ENCODE measurements around the gene NDST1. TPM values are rescaled to one million over a fixed set of nuclear protein-coding genes. Genes with fewer than 3 reads are reported as not detected.

NDST1 gene
- total RNA-seq, 2 experiments from 2014 or later: 1.1 to 1.6 TPM

GRCh38 chr5:150596313-150596712 lies 88.4 kb downstream of the NDST1 start:
- ChIA-PET POLR2A (no interaction called here), CTCF (no interaction called here)
- H3K36me3 Mint-ChIP-seq (ENCODE audit: low read depth): no peaks in the 10 kb centered on the region
- DNase-seq (no peak), ATAC-seq (ENCODE audit: poor library complexity) (no peak)
- no peaks in the 10 kb centered on the region for H3K4me1 Mint-ChIP-seq (ENCODE audit: low read depth)
- no peak for TF ChIP-seq CTCF (IDR thresholded peaks at IDR 0.05)
- intact Hi-C loops (cut with DNase I, micrococcal nuclease): no loop called here
- H3K4me3 Mint-ChIP-seq: no peak overlapping the region
- Histone ChIP-seq H3K27ac (ENCODE audit: low read depth in 1 of 2, low read length in 2 of 2) (no peak overlapping the region), H3K27me3 (ENCODE audit: control insufficient read depth in 1 of 2, insufficient read depth in 2 of 2, low read length in 2 of 2) (no peaks in the 10 kb centered on the region), H3K4me1 (ENCODE audit: insufficient read depth, low read length) (no peaks in the 10 kb centered on the region), H3K9me3 (ENCODE audit: control insufficient read depth in 1 of 2, insufficient read depth in 1 of 2, low read length in 2 of 2) (no peaks in the 10 kb centered on the region), H3K36me3 (ENCODE audit: insufficient read depth, low read length) (no peaks in the 10 kb centered on the region), H3K4me3 (ENCODE audit: low read length) (no peak overlapping the region)
- no peaks in the 10 kb centered on the region for H3K9me3 Mint-ChIP-seq
- no peak overlapping the region for H3K27ac Mint-ChIP-seq
- no peaks in the 10 kb centered on the region for H3K27me3 Mint-ChIP-seq

- no peak overlapping the region for H3K27ac ChIP-seq (ENCODE audit: low read depth in 1 of 2, low read length in 2 of 2)
- Mint-ChIP-seq H3K9me3 (no peaks in the 10 kb centered on the region), H3K27ac (no peak overlapping the region), H3K4me1 (ENCODE audit: low read depth) (no peaks in the 10 kb centered on the region), H3K36me3 (ENCODE audit: low read depth) (no peaks in the 10 kb centered on the region), H3K4me3 (no peak overlapping the region), H3K27me3 (no peaks in the 10 kb centered on the region)
- DNase-seq (no peak), ATAC-seq (ENCODE audit: poor library complexity) (no peak)
- no peaks in the 10 kb centered on the region for H3K4me1 ChIP-seq (ENCODE audit: insufficient read depth, low read length)
- no peak overlapping the region for H3K4me3 ChIP-seq (ENCODE audit: low read length)
- ChIA-PET CTCF (no interaction called here), POLR2A (no interaction called here)
- no peaks in the 10 kb centered on the region for H3K27me3 ChIP-seq (ENCODE audit: control insufficient read depth in 1 of 2, insufficient read depth in 2 of 2, low read length in 2 of 2)
- no peaks in the 10 kb centered on the region for H3K9me3 ChIP-seq (ENCODE audit: control insufficient read depth in 1 of 2, insufficient read depth in 1 of 2, low read length in 2 of 2)
- no peak for TF ChIP-seq CTCF (IDR thresholded peaks at IDR 0.05)
- no peaks in the 10 kb centered on the region for H3K36me3 ChIP-seq (ENCODE audit: insufficient read depth, low read length)
- intact Hi-C loops (cut with DNase I, micrococcal nuclease): no loop called here
Observed at GRCh38 chr5:150596826-150597225, 88.9 kb downstream of the NDST1 start.

- Histone ChIP-seq H3K27ac (ENCODE audit: low read depth in 1 of 2, low read length in 2 of 2) (no peak overlapping the region), H3K4me3 (ENCODE audit: low read length) (no peak overlapping the region), H3K9me3 (ENCODE audit: control insufficient read depth in 1 of 2, insufficient read depth in 1 of 2, low read length in 2 of 2) (no peaks in the 10 kb centered on the region), H3K36me3 (ENCODE audit: insufficient read depth, low read length) (no peaks in the 10 kb centered on the region), H3K4me1 (ENCODE audit: insufficient read depth, low read length) (no peaks in the 10 kb centered on the region), H3K27me3 (ENCODE audit: control insufficient read depth in 1 of 2, insufficient read depth in 2 of 2, low read length in 2 of 2) (no peaks in the 10 kb centered on the region)
- DNase-seq: no peak
- no peaks in the 10 kb centered on the region for H3K36me3 Mint-ChIP-seq (ENCODE audit: low read depth)
- H3K27ac Mint-ChIP-seq: no peak overlapping the region
- H3K27me3 Mint-ChIP-seq: peaks cover 4% of the 10 kb centered on the region
- ATAC-seq (ENCODE audit: poor library complexity): no peak
- H3K4me3 Mint-ChIP-seq: no peak overlapping the region
- ChIA-PET CTCF (no interaction called here), POLR2A (no interaction called here)
- no peak for TF ChIP-seq CTCF (IDR thresholded peaks at IDR 0.05)
- H3K9me3 Mint-ChIP-seq: no peaks in the 10 kb centered on the region
- no peaks in the 10 kb centered on the region for H3K4me1 Mint-ChIP-seq (ENCODE audit: low read depth)
- intact Hi-C loops (cut with DNase I, micrococcal nuclease): no loop called here
Observed at GRCh38 chr5:150598006-150598405, 90.1 kb downstream of the NDST1 start.

Measured in CD4-positive, alpha-beta T cell (primary cell).